Thymus (tissue), 11 donors: ENCODE measurements around the gene MED27. TPM values are rescaled to one million over a fixed set of nuclear protein-coding genes. Genes with fewer than 3 reads are reported as not detected.

Source experiments
- DNase-seq, 9 donors: peaks; one replicate each; pipeline ENCODE4 v3.0.0-alpha.2; 2013; ENCODE audit warnings: low spot score in 9 of 9, low read depth in 6 of 9, missing footprints in 1 of 9
- H3K27ac ChIP-seq, 2 donors: one replicate each; pipeline ENCODE4 v1.5.1; 2013; ENCODE audit warnings: control low read depth in 1 of 2, low read depth in 1 of 2, low read length in 1 of 2, mild to moderate bottlenecking in 1 of 2, moderate library complexity in 1 of 2
- H3K27me3 ChIP-seq, 2 donors: one replicate each; pipeline ENCODE4 v1.5.1; 2013; ENCODE audit warnings: low read length in 1 of 2; ENCODE audit not compliant: control insufficient read depth in 2 of 2, insufficient read depth in 1 of 2
- H3K36me3 ChIP-seq, 2 donors: one replicate each; pipeline ENCODE4 v1.5.1; 2013; ENCODE audit warnings: low read length in 1 of 2, mild to moderate bottlenecking in 1 of 2, moderate library complexity in 1 of 2; ENCODE audit not compliant: control insufficient read depth in 2 of 2, insufficient read depth in 2 of 2
- H3K4me1 ChIP-seq, 2 donors: one replicate each; pipeline ENCODE4 v1.5.1; 2013; ENCODE audit warnings: low read length in 2 of 2; ENCODE audit not compliant: control insufficient read depth in 2 of 2, insufficient read depth in 2 of 2
- H3K4me3 ChIP-seq, 2 donors: one replicate each; pipeline ENCODE4 v1.5.1; 2013; ENCODE audit warnings: low read length in 2 of 2, control low read depth in 1 of 2, mild to moderate bottlenecking in 1 of 2
- H3K9me3 ChIP-seq, 2 donors: one replicate each; pipeline ENCODE4 v1.5.1; 2013; ENCODE audit warnings: low read length in 1 of 2, mild to moderate bottlenecking in 1 of 2; ENCODE audit not compliant: control insufficient read depth in 2 of 2, insufficient read depth in 1 of 2
- WGBS: extraction: QIAGEN DNeasy Blood & Tissue Kit; methylation state at CpG from one replicate; pipeline ENCODE4 v1.1.7; 2013; 5-methylcytosine and 5-hydroxymethylcytosine counted together
- polyA plus RNA-seq: library from polyadenylated mRNA; stranded (reverse); fragments of 200-250 nt; gene quantifications from one replicate; pipeline ENCODE4 v1.2.3, GENCODE V29; 2013
- total RNA-seq: library from RNA; stranded (reverse); fragments of 120-200 nt; gene quantifications from one replicate; pipeline ENCODE4 v1.2.4, GENCODE V29; 2013
- donor health status: healthy.

MED27 gene
- total and polyA plus RNA-seq, 2 donors, result 27.2 to 31.0 TPM

GRCh38 chr9:131912069-131912468 lies 167.6 kb downstream of the MED27 start:
- Histone ChIP-seq H3K27me3 (no peaks in the 10 kb centered on the region), H3K36me3 (no peaks in the 10 kb centered on the region)
- no peak for DNase-seq

GRCh38 chr9:131910572-131910971 lies 169.1 kb downstream of the MED27 start:
- 98% methylated on average over 7 of the region's 7 CpGs for WGBS
- H3K36me3 ChIP-seq, result no peaks in the 10 kb centered on the region
- H3K4me3 ChIP-seq, result no peak overlapping the region
- no peak for DNase-seq
- no peaks in the 10 kb centered on the region for H3K27me3 ChIP-seq
- no peaks in the 10 kb centered on the region for H3K4me1 ChIP-seq
- H3K9me3 ChIP-seq, result no peaks in the 10 kb centered on the region
- H3K27ac ChIP-seq, result no peak overlapping the region

More at GRCh38 chr9:131912069-131912468, 167.6 kb downstream of the MED27 start:
- no peaks in the 10 kb centered on the region for H3K9me3 ChIP-seq
- no peak overlapping the region for H3K27ac ChIP-seq
- no peak overlapping the region for H3K4me3 ChIP-seq
- no peaks in the 10 kb centered on the region for H3K4me1 ChIP-seq
- 98% methylated on average over 1 of the region's 1 CpG for WGBS

- WGBS, result 98% methylated on average over 3 of the region's 3 CpGs
- Histone ChIP-seq H3K27ac (no peak overlapping the region), H3K36me3 (peaks cover 0 to 7% of the 10 kb centered on the region in 2 donors), H3K27me3 (no peaks in the 10 kb centered on the region), H3K4me3 (no peak overlapping the region), H3K4me1 (no peaks in the 10 kb centered on the region), H3K9me3 (no peaks in the 10 kb centered on the region)
- DNase-seq, result no peak
Measured at GRCh38 chr9:131905144-131905543, 174.5 kb downstream of the MED27 start.

- Histone ChIP-seq H3K27ac (no peak overlapping the region), H3K4me1 (no peaks in the 10 kb centered on the region), H3K4me3 (no peak overlapping the region), H3K36me3 (peaks cover 0 to 4% of the 10 kb centered on the region in 2 donors), H3K9me3 (no peaks in the 10 kb centered on the region), H3K27me3 (no peaks in the 10 kb centered on the region)
- DNase-seq, result no peak
- WGBS, result 98% methylated on average over 20 of the region's 20 CpGs
Measured at GRCh38 chr9:131899296-131900228, 180.1 kb downstream of the MED27 start.

GRCh38 chr9:131892902-131893500 lies 186.7 kb downstream of the MED27 start:
- H3K27me3 ChIP-seq, result no peaks in the 10 kb centered on the region
- no peaks in the 10 kb centered on the region for H3K9me3 ChIP-seq
- H3K4me3 ChIP-seq, result no peak overlapping the region
- peaks cover 0 to 4% of the 10 kb centered on the region in 2 donors for H3K4me1 ChIP-seq
- H3K27ac ChIP-seq, result peak overlapping the region in 1 of 2 donors; percentile 58
- 93% methylated on average over 9 of the region's 9 CpGs for WGBS
- DNase-seq, result no peak
- peaks cover 2 to 10% of the 10 kb centered on the region in 2 donors for H3K36me3 ChIP-seq

- DNase-seq, result peak in 1 of 9 donors; percentile 5
- Histone ChIP-seq H3K4me1 (peaks cover 0 to 4% of the 10 kb centered on the region in 2 donors), H3K27ac (peak overlapping the region; percentile 8 to 58), H3K36me3 (peaks cover 5 to 10% of the 10 kb centered on the region in 2 donors), H3K27me3 (no peaks in the 10 kb centered on the region), H3K9me3 (no peaks in the 10 kb centered on the region), H3K4me3 (no peak overlapping the region)
- 91% methylated on average over 5 of the region's 5 CpGs for WGBS
Measured at GRCh38 chr9:131892162-131892707, 187.4 kb downstream of the MED27 start.

- 97% methylated on average over 8 of the region's 8 CpGs for WGBS
- H3K27ac ChIP-seq, result peak overlapping the region in 1 of 2 donors; percentile 8
- H3K27me3 ChIP-seq, result no peaks in the 10 kb centered on the region
- H3K9me3 ChIP-seq, result no peaks in the 10 kb centered on the region
- peaks cover 0 to 4% of the 10 kb centered on the region in 2 donors for H3K4me1 ChIP-seq
- DNase-seq, result no peak
- H3K4me3 ChIP-seq, result no peak overlapping the region
- peaks cover 5 to 10% of the 10 kb centered on the region in 2 donors for H3K36me3 ChIP-seq
Measured at GRCh38 chr9:131891598-131891997, 188.1 kb downstream of the MED27 start.

GRCh38 chr9:131889437-131890251 lies 190.0 kb downstream of the MED27 start:
- no peak overlapping the region for H3K27ac ChIP-seq
- DNase-seq, result no peak
- H3K9me3 ChIP-seq, result no peaks in the 10 kb centered on the region
- H3K27me3 ChIP-seq, result no peaks in the 10 kb centered on the region
- peaks cover 0 to 4% of the 10 kb centered on the region in 2 donors for H3K4me1 ChIP-seq
- H3K36me3 ChIP-seq, result peaks cover 7 to 10% of the 10 kb centered on the region in 2 donors
- WGBS, result 97% methylated on average over 11 of the region's 11 CpGs
- no peak overlapping the region for H3K4me3 ChIP-seq
